HCT116 (cell line): ENCODE data around the gene IP6K3. TPM values are rescaled to one million over a fixed set of nuclear protein-coding genes. Genes with fewer than 3 reads are reported as not detected.

Source experiments
- ATAC-seq: fragments of 200-7000 bp; cut with Tn5 transposase; 2 replicates; pipeline ENCODE4 v1.9.1; 2020; ENCODE audit warnings: mild to moderate bottlenecking, moderate library complexity
- BruUV-seq: library from RNA; stranded (reverse); fragments of 400-500 nt; replicated peaks from 2 replicates; lab custom pipeline; 2021; lab: Mats Ljungman, UMichigan
- CTCF ChIA-PET: fragments of 300-600 bp; sonication (Branson Sonifier 250); formaldehyde crosslinking; loops from one replicate; lab custom pipeline; 2021; ENCODE audit warnings: antibody characterized with exemption; lab: Charles Lee
- POLR2A ChIA-PET: fragments of 300-600, 350-600 bp; sonication (Branson Sonifier 250); formaldehyde crosslinking; loops from one replicate; lab custom pipeline; 2021; ENCODE audit warnings: antibody characterized with exemption; lab: Charles Lee
- RAD21 ChIA-PET, 2 experiments: fragments of 300-600 bp; sonication (Branson Sonifier 250); formaldehyde crosslinking; loops; one replicate each; lab custom pipeline; 2023; ENCODE audit warnings: low total read pairs in 2 of 2; ENCODE audit not compliant: uncharacterized antibody in 2 of 2, unreplicated experiment in 2 of 2, low non-redundant PET in 1 of 2; lab: Charles Lee
- DNase-seq: peaks from one replicate; pipeline ENCODE4 v3.0.0-alpha.2; 2010; ENCODE audit warnings: low read depth, low spot score
- H2AFZ ChIP-seq: fragments of 200-600 bp; shearing (Covaris generic), sonication (generic); 2 replicates; pipeline ENCODE4 v1.6.1; 2017; ENCODE audit warnings: low read depth, mixed run types, mixed read lengths, antibody characterized with exemption, low read length; ENCODE audit not compliant: poor library complexity, severe bottlenecking
- H3K27ac ChIP-seq: 2 replicates; pipeline ENCODE4 v1.5.1; 2012; ENCODE audit warnings: low read depth, low read length
- H3K27me3 ChIP-seq: fragments of 200-600 bp; sonication (generic); 2 replicates; pipeline ENCODE4 v1.6.1; 2016; ENCODE audit warnings: mixed run types, low read length, mixed read lengths; ENCODE audit not compliant: insufficient read depth
- H3K36me3 ChIP-seq, 2 experiments: fragments of 200-500 bp in 1 of 2; fragments of 200-600 bp in 1 of 2; sonication (Bioruptor generic) in 1 of 2; sonication (generic) in 1 of 2; 2 replicates each; pipeline versions ENCODE4 v1.5.1 to v1.6.1; 2014 to 2016; ENCODE audit warnings: low read length in 2 of 2, inconsistent platforms in 1 of 2, mixed read lengths in 1 of 2, mixed run types in 1 of 2; ENCODE audit not compliant: insufficient read depth in 2 of 2, control insufficient read depth in 1 of 2
- H3K4me1 ChIP-seq, 2 experiments: fragments of 200-600 bp in 1 of 2; sonication (generic) in 1 of 2; 2 replicates each; pipeline versions ENCODE4 v1.5.1 to v1.6.1; 2012 to 2017; ENCODE audit warnings: low read length in 2 of 2, inconsistent platforms in 1 of 2, mild to moderate bottlenecking in 1 of 2, mixed read lengths in 1 of 2, mixed run types in 1 of 2, moderate library complexity in 1 of 2; ENCODE audit not compliant: insufficient read depth in 2 of 2, control insufficient read depth in 1 of 2
- H3K4me2 ChIP-seq: fragments of 200-600 bp; sonication (generic); 2 replicates; pipeline ENCODE4 v1.6.1; 2017; ENCODE audit warnings: mixed run types, low read length, mixed read lengths
- H3K4me3 ChIP-seq, 2 experiments: fragments of 200-600 bp in 1 of 2; sonication (generic) in 1 of 2; replicated peaks in 1 of 2; 2 replicates each; pipeline ENCODE4 v1.5.1; 2011 to 2016; ENCODE audit warnings: low read length in 2 of 2, control low read depth in 1 of 2, low read depth in 1 of 2, mild to moderate bottlenecking in 1 of 2, mixed read lengths in 1 of 2, mixed run types in 1 of 2
- H3K79me2 ChIP-seq: fragments of 200-600 bp; sonication (generic); 2 replicates; pipeline ENCODE4 v1.6.1; 2017; ENCODE audit warnings: mild to moderate bottlenecking, mixed run types, low read length, moderate library complexity, mixed read lengths; ENCODE audit not compliant: insufficient read depth
- H3K9ac ChIP-seq: fragments of 200-600 bp; sonication (generic); 2 replicates; pipeline ENCODE4 v1.6.1; 2016; ENCODE audit warnings: low read length, mixed read lengths
- H3K9me2 ChIP-seq: fragments of 200-600 bp; sonication (generic), shearing (Covaris generic); 2 replicates; pipeline ENCODE4 v1.6.1; 2017; ENCODE audit warnings: mixed run types, mild to moderate bottlenecking, moderate library complexity; ENCODE audit not compliant: insufficient read depth
- H3K9me3 ChIP-seq, 2 experiments: fragments of 200-500 bp in 1 of 2; fragments of 200-600 bp in 1 of 2; sonication (Bioruptor generic) in 1 of 2; sonication (generic) in 1 of 2; 2 replicates each; pipeline ENCODE4 v1.6.1; 2014 to 2017; ENCODE audit warnings: low read length in 2 of 2, mixed read lengths in 2 of 2, inconsistent platforms in 1 of 2, low read depth in 1 of 2, mild to moderate bottlenecking in 1 of 2, mixed run types in 1 of 2, moderate library complexity in 1 of 2; ENCODE audit not compliant: control insufficient read depth in 1 of 2, insufficient read depth in 1 of 2
- H4K20me1 ChIP-seq: fragments of 200-600 bp; sonication (generic), shearing (Covaris generic); 2 replicates; pipeline ENCODE4 v1.6.1; 2017; ENCODE audit warnings: mixed run types, mild to moderate bottlenecking, moderate library complexity; ENCODE audit not compliant: insufficient read depth
- CTCF ChIP-seq, 3 experiments: fragments of 200-600 bp in 1 of 3; sonication (generic) in 1 of 3; IDR thresholded peaks in 2 of 3; conservative IDR thresholded peaks in 1 of 3; 2 replicates each; pipeline ENCODE4 v1.5.1; 2012 to 2017; ENCODE audit warnings: low read depth in 2 of 3, low read length in 2 of 3, antibody characterized with exemption in 1 of 3, borderline replicate concordance in 1 of 3, control low read depth in 1 of 3, mild to moderate bottlenecking in 1 of 3, mixed read lengths in 1 of 3, mixed run types in 1 of 3, moderate library complexity in 1 of 3; ENCODE audit not compliant: insufficient read depth in 1 of 3
- ELF1 ChIP-seq: IDR thresholded peaks from 2 replicates; pipeline ENCODE4 v1.6.1; 2012; ENCODE audit warnings: low read depth, borderline replicate concordance
- EZH2 ChIP-seq: fragments of 200-600 bp; sonication (generic); IDR thresholded peaks from 2 replicates; pipeline ENCODE4 v1.6.1; 2017; ENCODE audit warnings: antibody characterized with exemption, mixed run types
- EZH2phosphoT487 ChIP-seq: fragments of 200-600 bp; IDR thresholded peaks from 2 replicates; pipeline ENCODE4 v1.6.1; 2018; ENCODE audit warnings: antibody characterized with exemption, borderline replicate concordance
- MAX ChIP-seq: IDR thresholded peaks from 2 replicates; pipeline ENCODE4 v1.6.1; 2012
- REST ChIP-seq: IDR thresholded peaks from 2 replicates; pipeline ENCODE4 v1.6.1; 2012; ENCODE audit warnings: low read depth
- SIN3A ChIP-seq: IDR thresholded peaks from 2 replicates; pipeline ENCODE4 v1.6.1; 2012; ENCODE audit warnings: low read depth
- SP1 ChIP-seq: IDR thresholded peaks from 2 replicates; pipeline ENCODE4 v1.6.1; 2012; ENCODE audit warnings: low read depth
- SRF ChIP-seq: IDR thresholded peaks from 2 replicates; pipeline ENCODE4 v1.6.1; 2012; ENCODE audit warnings: low read depth
- TCF7L2 ChIP-seq: IDR thresholded peaks from 2 replicates; pipeline ENCODE4 v1.7.0; 2011; ENCODE audit warnings: borderline replicate concordance, inconsistent platforms; ENCODE audit not compliant: insufficient read depth, insufficient read length; ENCODE audit errors: extremely low read depth
- ZFX ChIP-seq: fragments of 450-650 bp; IDR thresholded peaks from 2 replicates; pipeline ENCODE4 v1.6.1; 2017
- intact Hi-C: fragments of 100-400 bp; cut with micrococcal nuclease; formaldehyde crosslinking; loops from 2 replicates; pipeline ENCODE4 v1.10.0; 2022
- total RNA-seq: library from RNA; stranded (reverse); gene quantifications from one replicate; pipeline ENCODE4 v1.2.1, GENCODE V29; 2021; ENCODE audit not compliant: unreplicated experiment
- TF ChIP-seq, protein P1 (sequence below): IDR thresholded peaks from 2 replicates; pipeline ENCODE4 v1.6.1; 2012

IP6K3 gene
- total RNA-seq, 1 experiment from 2014 or later: not detected

- TF ChIP-seq EZH2phosphoT487 (no peak), SIN3A (no peak), EZH2 (no peak), ELF1 (no peak), MAX (no peak), SRF (no peak)
Measured at GRCh38 chr6:33697845-33698244, 48.9 kb downstream of the IP6K3 start (continued).

GRCh38 chr6:33696548-33697518 lies 49.9 kb downstream of the IP6K3 start:
- RAD21 ChIA-PET: no interaction called here
- H3K36me3 ChIP-seq: peaks cover 31 to 79% of the 10 kb centered on the region in 2 experiments
- ATAC-seq: no peak
- DNase-seq: no peak
- H4K20me1 ChIP-seq: no peaks in the 10 kb centered on the region
- TF ChIP-seq ZFX (no peak), CTCF (IDR thresholded peaks at IDR 0.05 in 2 of 3, conservative IDR thresholded peaks at IDR 0.05 in 1 of 3; ENCODE audit: borderline replicate concordance in 1 of 3, insufficient read depth in 1 of 3, low read depth in 2 of 3, low read length in 2 of 3) (no peak), SIN3A (no peak), TCF7L2 (no peak), SRF (no peak), REST (no peak), SP1 (no peak)
- TF ChIP-seq, protein P1, sequence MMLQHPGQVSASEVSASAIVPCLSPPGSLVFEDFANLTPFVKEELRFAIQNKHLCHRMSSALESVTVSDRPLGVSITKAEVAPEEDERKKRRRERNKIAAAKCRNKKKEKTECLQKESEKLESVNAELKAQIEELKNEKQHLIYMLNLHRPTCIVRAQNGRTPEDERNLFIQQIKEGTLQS: no peak
- no peaks in the 10 kb centered on the region for H3K27me3 ChIP-seq
- H3K9me2 ChIP-seq: no peaks in the 10 kb centered on the region
- H2AFZ ChIP-seq: no peak overlapping the region
- peaks cover 4 to 11% of the 10 kb centered on the region in 2 experiments; a peak in 3 of 4 replicates for H3K4me1 ChIP-seq
- POLR2A ChIA-PET: no interaction called here
- no peak overlapping the region for H3K4me3 ChIP-seq
- H3K9me3 ChIP-seq: no peaks in the 10 kb centered on the region
- intact Hi-C loops: no loop called here
- H3K27ac ChIP-seq: peak overlapping the region; percentile 22; the same call in 1 of the 2 replicates
- CTCF ChIA-PET: no interaction called here
- no TSS peak for BruUV-seq
- peaks cover 9% of the 10 kb centered on the region; the same call in 1 of the 2 replicates for H3K79me2 ChIP-seq
- H3K4me2 ChIP-seq: no peak overlapping the region
- H3K9ac ChIP-seq: no peak overlapping the region
